ENCODE results near the gene FOXF2.

DNA sequence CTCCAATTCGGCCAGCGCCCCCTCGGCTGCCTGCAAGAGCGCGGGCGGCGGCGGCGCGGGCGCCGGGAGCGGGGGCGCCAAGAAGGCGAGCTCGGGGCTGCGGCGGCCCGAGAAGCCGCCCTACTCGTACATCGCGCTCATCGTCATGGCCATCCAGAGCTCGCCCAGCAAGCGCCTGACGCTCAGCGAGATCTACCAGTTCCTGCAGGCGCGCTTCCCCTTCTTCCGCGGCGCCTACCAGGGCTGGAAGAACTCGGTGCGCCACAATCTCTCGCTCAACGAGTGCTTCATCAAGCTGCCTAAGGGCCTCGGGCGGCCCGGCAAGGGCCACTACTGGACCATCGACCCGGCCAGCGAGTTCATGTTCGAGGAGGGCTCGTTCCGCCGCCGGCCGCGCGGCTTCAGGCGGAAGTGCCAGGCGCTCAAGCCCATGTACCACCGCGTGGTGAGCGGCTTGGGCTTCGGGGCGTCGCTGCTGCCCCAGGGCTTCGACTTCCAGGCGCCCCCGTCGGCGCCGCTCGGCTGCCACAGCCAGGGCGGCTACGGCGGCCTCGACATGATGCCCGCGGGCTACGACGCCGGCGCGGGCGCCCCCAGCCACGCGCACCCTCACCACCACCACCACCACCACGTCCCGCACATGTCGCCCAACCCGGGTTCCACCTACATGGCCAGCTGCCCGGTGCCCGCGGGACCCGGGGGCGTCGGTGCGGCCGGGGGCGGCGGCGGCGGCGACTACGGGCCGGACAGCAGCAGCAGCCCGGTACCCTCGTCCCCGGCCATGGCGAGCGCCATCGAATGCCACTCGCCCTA, 963 bp downstream of the FOXF2 start:
- TF ChIP-seq, protein P1, sequence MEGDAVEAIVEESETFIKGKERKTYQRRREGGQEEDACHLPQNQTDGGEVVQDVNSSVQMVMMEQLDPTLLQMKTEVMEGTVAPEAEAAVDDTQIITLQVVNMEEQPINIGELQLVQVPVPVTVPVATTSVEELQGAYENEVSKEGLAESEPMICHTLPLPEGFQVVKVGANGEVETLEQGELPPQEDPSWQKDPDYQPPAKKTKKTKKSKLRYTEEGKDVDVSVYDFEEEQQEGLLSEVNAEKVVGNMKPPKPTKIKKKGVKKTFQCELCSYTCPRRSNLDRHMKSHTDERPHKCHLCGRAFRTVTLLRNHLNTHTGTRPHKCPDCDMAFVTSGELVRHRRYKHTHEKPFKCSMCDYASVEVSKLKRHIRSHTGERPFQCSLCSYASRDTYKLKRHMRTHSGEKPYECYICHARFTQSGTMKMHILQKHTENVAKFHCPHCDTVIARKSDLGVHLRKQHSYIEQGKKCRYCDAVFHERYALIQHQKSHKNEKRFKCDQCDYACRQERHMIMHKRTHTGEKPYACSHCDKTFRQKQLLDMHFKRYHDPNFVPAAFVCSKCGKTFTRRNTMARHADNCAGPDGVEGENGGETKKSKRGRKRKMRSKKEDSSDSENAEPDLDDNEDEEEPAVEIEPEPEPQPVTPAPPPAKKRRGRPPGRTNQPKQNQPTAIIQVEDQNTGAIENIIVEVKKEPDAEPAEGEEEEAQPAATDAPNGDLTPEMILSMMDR (conservative IDR thresholded peaks at IDR 0.05 in 1 of 2, IDR thresholded peaks at IDR 0.05 in 1 of 2; ENCODE audit: extremely low read depth in 1 of 2, insufficient read depth in 1 of 2, low read depth in 1 of 2, low read length in 2 of 2) = no peak
- peak; percentile 83 for TF ChIP-seq EZH2 (IDR thresholded peaks at IDR 0.05; ENCODE audit: borderline replicate concordance, low read length)
